HCT116 (cell line): ENCODE measurements around the gene MSI2. TPM values are rescaled to one million over a fixed set of nuclear protein-coding genes. Genes with fewer than 3 reads are reported as not detected.

ENCODE experiments used
- ATAC-seq: fragments of 200-7000 bp; cut with Tn5 transposase; 2 replicates; pipeline ENCODE4 v1.9.1; 2020; ENCODE audit warnings: mild to moderate bottlenecking, moderate library complexity
- BruUV-seq: library from RNA; stranded (reverse); fragments of 400-500 nt; replicated peaks from 2 replicates; lab custom pipeline; 2021; lab: Mats Ljungman, UMichigan
- CTCF ChIA-PET: fragments of 300-600 bp; sonication (Branson Sonifier 250); formaldehyde crosslinking; loops from one replicate; lab custom pipeline; 2021; ENCODE audit warnings: antibody characterized with exemption; lab: Charles Lee
- POLR2A ChIA-PET: fragments of 300-600, 350-600 bp; sonication (Branson Sonifier 250); formaldehyde crosslinking; loops from one replicate; lab custom pipeline; 2021; ENCODE audit warnings: antibody characterized with exemption; lab: Charles Lee
- RAD21 ChIA-PET, 2 experiments: fragments of 300-600 bp; sonication (Branson Sonifier 250); formaldehyde crosslinking; loops; one replicate each; lab custom pipeline; 2023; ENCODE audit warnings: low total read pairs in 2 of 2; ENCODE audit not compliant: uncharacterized antibody in 2 of 2, unreplicated experiment in 2 of 2, low non-redundant PET in 1 of 2; lab: Charles Lee
- DNase-seq: peaks from one replicate; pipeline ENCODE4 v3.0.0-alpha.2; 2010; ENCODE audit warnings: low read depth, low spot score
- H2AFZ ChIP-seq: fragments of 200-600 bp; shearing (Covaris generic), sonication (generic); 2 replicates; pipeline ENCODE4 v1.6.1; 2017; ENCODE audit warnings: low read depth, mixed run types, mixed read lengths, antibody characterized with exemption, low read length; ENCODE audit not compliant: poor library complexity, severe bottlenecking
- H3K27ac ChIP-seq: 2 replicates; pipeline ENCODE4 v1.5.1; 2012; ENCODE audit warnings: low read depth, low read length
- H3K27me3 ChIP-seq: fragments of 200-600 bp; sonication (generic); 2 replicates; pipeline ENCODE4 v1.6.1; 2016; ENCODE audit warnings: mixed run types, low read length, mixed read lengths; ENCODE audit not compliant: insufficient read depth
- H3K36me3 ChIP-seq, 2 experiments: fragments of 200-500 bp in 1 of 2; fragments of 200-600 bp in 1 of 2; sonication (Bioruptor generic) in 1 of 2; sonication (generic) in 1 of 2; 2 replicates each; pipeline versions ENCODE4 v1.5.1 to v1.6.1; 2014 to 2016; ENCODE audit warnings: low read length in 2 of 2, inconsistent platforms in 1 of 2, mixed read lengths in 1 of 2, mixed run types in 1 of 2; ENCODE audit not compliant: insufficient read depth in 2 of 2, control insufficient read depth in 1 of 2
- H3K4me1 ChIP-seq, 2 experiments: fragments of 200-600 bp in 1 of 2; sonication (generic) in 1 of 2; 2 replicates each; pipeline versions ENCODE4 v1.5.1 to v1.6.1; 2012 to 2017; ENCODE audit warnings: low read length in 2 of 2, inconsistent platforms in 1 of 2, mild to moderate bottlenecking in 1 of 2, mixed read lengths in 1 of 2, mixed run types in 1 of 2, moderate library complexity in 1 of 2; ENCODE audit not compliant: insufficient read depth in 2 of 2, control insufficient read depth in 1 of 2
- H3K4me2 ChIP-seq: fragments of 200-600 bp; sonication (generic); 2 replicates; pipeline ENCODE4 v1.6.1; 2017; ENCODE audit warnings: mixed run types, low read length, mixed read lengths
- H3K4me3 ChIP-seq, 2 experiments: fragments of 200-600 bp in 1 of 2; sonication (generic) in 1 of 2; replicated peaks in 1 of 2; 2 replicates each; pipeline ENCODE4 v1.5.1; 2011 to 2016; ENCODE audit warnings: low read length in 2 of 2, control low read depth in 1 of 2, low read depth in 1 of 2, mild to moderate bottlenecking in 1 of 2, mixed read lengths in 1 of 2, mixed run types in 1 of 2
- H3K79me2 ChIP-seq: fragments of 200-600 bp; sonication (generic); 2 replicates; pipeline ENCODE4 v1.6.1; 2017; ENCODE audit warnings: mild to moderate bottlenecking, mixed run types, low read length, moderate library complexity, mixed read lengths; ENCODE audit not compliant: insufficient read depth
- H3K9ac ChIP-seq: fragments of 200-600 bp; sonication (generic); 2 replicates; pipeline ENCODE4 v1.6.1; 2016; ENCODE audit warnings: low read length, mixed read lengths
- H3K9me2 ChIP-seq: fragments of 200-600 bp; sonication (generic), shearing (Covaris generic); 2 replicates; pipeline ENCODE4 v1.6.1; 2017; ENCODE audit warnings: mixed run types, mild to moderate bottlenecking, moderate library complexity; ENCODE audit not compliant: insufficient read depth
- H3K9me3 ChIP-seq, 2 experiments: fragments of 200-500 bp in 1 of 2; fragments of 200-600 bp in 1 of 2; sonication (Bioruptor generic) in 1 of 2; sonication (generic) in 1 of 2; 2 replicates each; pipeline ENCODE4 v1.6.1; 2014 to 2017; ENCODE audit warnings: low read length in 2 of 2, mixed read lengths in 2 of 2, inconsistent platforms in 1 of 2, low read depth in 1 of 2, mild to moderate bottlenecking in 1 of 2, mixed run types in 1 of 2, moderate library complexity in 1 of 2; ENCODE audit not compliant: control insufficient read depth in 1 of 2, insufficient read depth in 1 of 2
- H4K20me1 ChIP-seq: fragments of 200-600 bp; sonication (generic), shearing (Covaris generic); 2 replicates; pipeline ENCODE4 v1.6.1; 2017; ENCODE audit warnings: mixed run types, mild to moderate bottlenecking, moderate library complexity; ENCODE audit not compliant: insufficient read depth
- CEBPB ChIP-seq: IDR thresholded peaks from 2 replicates; pipeline ENCODE4 v1.6.1; 2012; ENCODE audit warnings: low read depth
- EGR1 ChIP-seq: IDR thresholded peaks from 2 replicates; pipeline ENCODE4 v1.6.1; 2012; ENCODE audit warnings: low read depth
- EZH2 ChIP-seq: fragments of 200-600 bp; sonication (generic); IDR thresholded peaks from 2 replicates; pipeline ENCODE4 v1.6.1; 2017; ENCODE audit warnings: antibody characterized with exemption, mixed run types
- EZH2phosphoT487 ChIP-seq: fragments of 200-600 bp; IDR thresholded peaks from 2 replicates; pipeline ENCODE4 v1.6.1; 2018; ENCODE audit warnings: antibody characterized with exemption, borderline replicate concordance
- JUND ChIP-seq: IDR thresholded peaks from 2 replicates; pipeline ENCODE4 v1.6.1; 2012
- MAX ChIP-seq: IDR thresholded peaks from 2 replicates; pipeline ENCODE4 v1.6.1; 2012
- RAD21 ChIP-seq: IDR thresholded peaks from 2 replicates; pipeline ENCODE4 v1.6.1; 2012; ENCODE audit warnings: low read depth, mild to moderate bottlenecking
- REST ChIP-seq: IDR thresholded peaks from 2 replicates; pipeline ENCODE4 v1.6.1; 2012; ENCODE audit warnings: low read depth
- SIN3A ChIP-seq: IDR thresholded peaks from 2 replicates; pipeline ENCODE4 v1.6.1; 2012; ENCODE audit warnings: low read depth
- SP1 ChIP-seq: IDR thresholded peaks from 2 replicates; pipeline ENCODE4 v1.6.1; 2012; ENCODE audit warnings: low read depth
- intact Hi-C: fragments of 100-400 bp; cut with micrococcal nuclease; formaldehyde crosslinking; loops from 2 replicates; pipeline ENCODE4 v1.10.0; 2022
- total RNA-seq: library from RNA; stranded (reverse); gene quantifications from one replicate; pipeline ENCODE4 v1.2.1, GENCODE V29; 2021; ENCODE audit not compliant: unreplicated experiment
- TF ChIP-seq, protein P1 (sequence below): IDR thresholded peaks from 2 replicates; pipeline ENCODE4 v1.6.1; 2011; ENCODE audit warnings: mild to moderate bottlenecking, low read length, moderate library complexity; ENCODE audit not compliant: insufficient replicate concordance; ENCODE audit errors: extremely low read depth

Gene MSI2
- total RNA-seq, 1 experiment from 2014 or later, result 137 TPM

- Histone ChIP-seq H3K9me3 (no peaks in the 10 kb centered on the region), H3K36me3 (no peaks in the 10 kb centered on the region), H3K79me2 (no peaks in the 10 kb centered on the region), H3K4me2 (no peak overlapping the region), H3K4me1 (peaks cover 0 to 5% of the 10 kb centered on the region in 2 experiments; a peak in 1 of 4 replicates), H4K20me1 (no peaks in the 10 kb centered on the region), H3K9ac (no peak overlapping the region), H3K9me2 (no peaks in the 10 kb centered on the region), H3K27me3 (no peaks in the 10 kb centered on the region), H2AFZ (no peak overlapping the region), H3K4me3 (no peak overlapping the region), H3K27ac (no peak overlapping the region)
- ChIA-PET CTCF (no interaction called here), RAD21 (no interaction called here), POLR2A (no interaction called here)
- TF ChIP-seq RAD21 (no peak), REST (no peak), SIN3A (no peak), SP1 (no peak)
- intact Hi-C loops, result no loop called here
- no TSS peak for BruUV-seq
- DNase-seq (no peak), ATAC-seq (no peak)
These were observed 444.8 kb downstream of the MSI2 start for GRCh38 chr17:57701124-57701523.

DNA sequence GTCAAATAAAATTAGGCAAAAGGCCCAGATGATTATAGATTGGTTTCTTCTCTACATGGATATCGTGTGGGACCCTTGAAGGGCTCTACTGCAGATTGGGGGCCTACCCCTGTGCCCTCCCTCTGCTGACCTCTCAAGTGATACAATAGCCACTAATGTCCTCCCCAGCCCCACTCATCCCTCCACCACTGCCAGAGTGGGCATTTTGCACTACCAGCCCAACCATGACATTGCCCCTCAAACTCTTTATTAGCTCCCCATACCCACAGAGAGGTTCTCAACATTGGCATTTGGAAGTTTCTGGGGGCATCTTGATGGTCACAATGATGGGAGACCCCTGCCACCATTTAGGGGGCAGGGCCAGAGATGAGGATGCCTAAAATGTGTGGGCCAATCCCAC is 446.9 kb downstream of the MSI2 start:
- peaks cover 0 to under 1% of the 10 kb centered on the region in 2 experiments; a peak in 1 of 4 replicates for H3K4me1 ChIP-seq
- no peaks in the 10 kb centered on the region for H3K9me3 ChIP-seq
- H3K27ac ChIP-seq, result no peak overlapping the region
- no TSS peak for BruUV-seq
- ChIA-PET POLR2A (no interaction called here), CTCF (no interaction called here), RAD21 (no interaction called here)
- intact Hi-C loops, result no loop called here
- H3K36me3 ChIP-seq, result no peaks in the 10 kb centered on the region
- ATAC-seq (no peak), DNase-seq (no peak)
- no peaks in the 10 kb centered on the region for H4K20me1 ChIP-seq
- H3K4me3 ChIP-seq, result no peak overlapping the region
- no peak overlapping the region for H3K9ac ChIP-seq
- no peak overlapping the region for H2AFZ ChIP-seq
- no peaks in the 10 kb centered on the region for H3K79me2 ChIP-seq
- H3K27me3 ChIP-seq, result peaks cover 9% of the 10 kb centered on the region; the same call in 1 of the 2 replicates
- no peak overlapping the region for H3K4me2 ChIP-seq
- no peaks in the 10 kb centered on the region for H3K9me2 ChIP-seq
- TF ChIP-seq CEBPB, result no peak
- no peak for TF ChIP-seq EZH2phosphoT487
- no peak for TF ChIP-seq EGR1
- TF ChIP-seq MAX, result no peak
- TF ChIP-seq REST, result no peak
- no peak for TF ChIP-seq JUND
- TF ChIP-seq, protein P1, sequence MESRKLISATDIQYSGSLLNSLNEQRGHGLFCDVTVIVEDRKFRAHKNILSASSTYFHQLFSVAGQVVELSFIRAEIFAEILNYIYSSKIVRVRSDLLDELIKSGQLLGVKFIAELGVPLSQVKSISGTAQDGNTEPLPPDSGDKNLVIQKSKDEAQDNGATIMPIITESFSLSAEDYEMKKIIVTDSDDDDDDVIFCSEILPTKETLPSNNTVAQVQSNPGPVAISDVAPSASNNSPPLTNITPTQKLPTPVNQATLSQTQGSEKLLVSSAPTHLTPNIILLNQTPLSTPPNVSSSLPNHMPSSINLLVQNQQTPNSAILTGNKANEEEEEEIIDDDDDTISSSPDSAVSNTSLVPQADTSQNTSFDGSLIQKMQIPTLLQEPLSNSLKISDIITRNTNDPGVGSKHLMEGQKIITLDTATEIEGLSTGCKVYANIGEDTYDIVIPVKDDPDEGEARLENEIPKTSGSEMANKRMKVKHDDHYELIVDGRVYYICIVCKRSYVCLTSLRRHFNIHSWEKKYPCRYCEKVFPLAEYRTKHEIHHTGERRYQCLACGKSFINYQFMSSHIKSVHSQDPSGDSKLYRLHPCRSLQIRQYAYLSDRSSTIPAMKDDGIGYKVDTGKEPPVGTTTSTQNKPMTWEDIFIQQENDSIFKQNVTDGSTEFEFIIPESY, result no peak
- TF ChIP-seq SP1, result no peak
- TF ChIP-seq EZH2, result no peak
